AG04450 (cell line): ENCODE results near the gene CCDC51. TPM values are rescaled to one million over a fixed set of nuclear protein-coding genes. Genes with fewer than 3 reads are reported as not detected.

Source experiments
- CTCF ChIA-PET: fragments of 300-600, 350-600 bp; formaldehyde crosslinking; extraction: SDS; loops from one replicate; lab custom pipeline; 2022; ENCODE audit warnings: antibody characterized with exemption, inconsistent platforms; lab: Charles Lee
- POLR2A ChIA-PET: fragments of 350-600 bp; formaldehyde crosslinking; extraction: SDS; loops from one replicate; lab custom pipeline; 2021; ENCODE audit warnings: antibody characterized with exemption, inconsistent platforms; lab: Yijun Ruan, JAX
- DNase-seq: peaks from one replicate; pipeline ENCODE4 v3.0.0-alpha.2; 2011; ENCODE audit warnings: low read depth, low spot score
- H3K27ac ChIP-seq: one replicate; pipeline ENCODE4 v1.5.1; 2012; ENCODE audit warnings: low read depth, low read length, control low read depth
- H3K27me3 ChIP-seq: one replicate; pipeline ENCODE4 v1.6.0; 2012; ENCODE audit warnings: low read length; ENCODE audit not compliant: control insufficient read depth, insufficient read depth
- H3K4me3 ChIP-seq: 2 replicates; pipeline ENCODE4 v1.5.1; 2011; ENCODE audit warnings: mild to moderate bottlenecking, low read depth, low read length, control low read depth
- H3K9me3 ChIP-seq: 2 replicates; pipeline ENCODE4 v1.5.1; 2012; ENCODE audit warnings: low read length; ENCODE audit not compliant: control insufficient read depth, insufficient read depth
- CTCF ChIP-seq: IDR thresholded peaks from 2 replicates; pipeline ENCODE4 v1.5.1; 2011; ENCODE audit warnings: low read depth, low read length, control low read depth, inconsistent platforms
- polyA plus RNA-seq: library from polyadenylated mRNA; depleted of rRNA; stranded (reverse); fragments of >200 nt; gene quantifications from 2 replicates; pipeline ENCODE4 v1.2.3, GENCODE V29; 2011

CCDC51 gene
- polyA plus RNA-seq, 1 experiment, result 9.5 TPM

GRCh38 chr3:48473617-48473952 is 33.7 kb upstream of the CCDC51 start:
- no peaks in the 10 kb centered on the region for H3K27me3 ChIP-seq
- no peaks in the 10 kb centered on the region; the same call in 1 of the 2 replicates for H3K9me3 ChIP-seq
- no peak for DNase-seq
- no peak overlapping the region for H3K4me3 ChIP-seq
- ChIA-PET POLR2A (interaction anchor here (0.6 to 1.6 kb wide), 4 partner anchors 27 to 161 kb away, joined by 3 to 5 read pairs (median 4); partner anchors contain the start of genes ATRIP and SLC26A6), CTCF (interaction anchor here (0.7 to 2.7 kb wide), 11 partner anchors 9 to 162 kb away, joined by 3 to 11 read pairs (median 3); partner anchors contain the start of genes PFKFB4 and SLC26A6)
- peak overlapping the region; percentile 97 for H3K27ac ChIP-seq
- no peak for TF ChIP-seq CTCF

DNA sequence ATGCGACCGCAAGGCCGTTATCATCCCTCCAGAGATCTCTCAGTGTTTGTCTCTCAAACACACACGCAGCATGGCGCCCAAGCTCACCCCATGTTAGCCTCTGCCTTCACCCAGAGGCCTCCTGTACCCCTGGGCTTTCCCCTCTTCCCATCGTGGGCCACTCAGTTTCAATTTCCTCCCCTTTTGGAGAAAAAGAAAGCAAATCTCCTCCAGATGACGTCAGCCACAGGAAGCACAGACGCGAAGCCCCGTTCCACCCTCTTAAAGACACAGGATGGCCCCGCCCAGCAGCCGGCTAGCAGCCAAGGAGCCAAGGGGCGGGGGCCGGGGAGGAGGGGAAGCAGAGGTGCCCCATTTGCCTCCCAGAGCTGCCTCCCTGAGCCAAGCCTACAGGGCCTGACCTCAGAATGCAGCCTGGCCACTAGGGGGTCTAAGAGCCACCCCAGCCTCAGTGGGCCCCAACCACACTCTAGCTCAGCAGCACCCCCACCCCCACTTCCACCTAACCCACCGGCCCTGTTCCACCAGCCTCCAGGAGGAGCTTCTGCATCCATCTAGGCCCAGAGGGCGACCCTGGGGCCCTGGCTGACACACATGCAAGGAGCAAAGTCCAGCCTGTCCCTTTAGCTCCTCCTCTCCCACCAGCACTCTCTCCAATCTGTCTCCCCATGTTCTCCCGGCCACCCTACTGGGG is 33.2 kb upstream of the CCDC51 start:
- Histone ChIP-seq H3K27me3 (no peaks in the 10 kb centered on the region), H3K27ac (peak overlapping the region; percentile 97), H3K4me3 (peak overlapping the region; percentile 93), H3K9me3 (no peaks in the 10 kb centered on the region; the same call in 1 of the 2 replicates)
- ChIA-PET POLR2A (interaction anchor here (0.6 to 1.6 kb wide), 4 partner anchors 27 to 162 kb away, joined by 3 to 5 read pairs (median 4); partner anchors contain the start of genes ATRIP and SLC26A6), CTCF (interaction anchor here (0.7 to 2.7 kb wide), 10 partner anchors 9 to 163 kb away, joined by 3 to 11 read pairs (median 3); partner anchors contain the start of gene SLC26A6)
- TF ChIP-seq CTCF, result peak; percentile 40
- DNase-seq, result peak; percentile 75

- Histone ChIP-seq H3K27ac (peak overlapping the region; percentile 97), H3K27me3 (no peaks in the 10 kb centered on the region), H3K4me3 (peak overlapping the region; percentile 93), H3K9me3 (no peaks in the 10 kb centered on the region; the same call in 1 of the 2 replicates)
- ChIA-PET CTCF (interaction anchor here (0.7 to 2.7 kb wide), 5 partner anchors 10 to 77 kb away, joined by 3 to 11 read pairs (median 8); no protein-coding TSS in a partner anchor), POLR2A (interaction anchor here (0.5 to 1.6 kb wide), 3 partner anchors 77 to 217 kb away, joined by 3 to 5 read pairs (median 5); partner anchors contain the start of gene SLC26A6)
- 0 out of 2 replicates have a peak, but pooled peaks have one; percentile 4 for TF ChIP-seq CTCF
- DNase-seq, result no peak
Observed at GRCh38 chr3:48472673-48472922, 32.7 kb upstream of the CCDC51 start.

- ChIA-PET POLR2A (interaction anchor here (0.6 to 0.7 kb wide), 2 partner anchors 45 to 198 kb away, joined by 3 to 5 read pairs; no protein-coding TSS in a partner anchor), CTCF (interaction anchor here (1.1 to 1.5 kb wide), 2 partner anchors 34 to 275 kb away, joined by 3 to 4 read pairs; no protein-coding TSS in a partner anchor)
- no peaks in the 10 kb centered on the region for H3K27me3 ChIP-seq
- no peak for DNase-seq
- H3K9me3 ChIP-seq, result no peaks in the 10 kb centered on the region; the same call in 1 of the 2 replicates
- no peak for TF ChIP-seq CTCF
- no peak overlapping the region for H3K27ac ChIP-seq
- no peak overlapping the region for H3K4me3 ChIP-seq
Observed at GRCh38 chr3:48470286-48470685, 30.4 kb upstream of the CCDC51 start.
